ENCODE results near the gene POLR2B.
"Not testable (repeated sequence)": the region's sequence is repeated elsewhere in the genome, so short reads cannot be mapped to it uniquely, and the experiment has no call there.

The POLR2B gene

DNA sequence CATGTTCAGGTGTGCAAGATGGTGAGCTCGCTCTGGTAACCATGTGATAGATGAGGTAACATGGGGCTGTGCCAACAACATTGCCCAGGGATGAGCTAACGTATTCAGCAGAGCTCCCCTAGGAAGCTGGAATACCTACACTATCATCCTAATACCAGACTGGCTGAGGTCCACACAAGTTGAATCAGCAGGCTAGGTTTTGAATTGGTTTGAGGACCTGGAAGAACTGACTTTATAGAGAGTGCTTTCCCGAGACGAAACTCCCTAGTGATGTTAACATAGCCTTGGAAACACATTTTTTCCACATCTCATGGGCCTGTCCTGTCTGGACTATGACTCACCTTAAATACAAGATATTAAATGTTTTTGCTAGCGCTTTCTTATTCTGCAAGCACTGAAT, 74.8 kb downstream of the POLR2B start:
- no peak for DNase-seq (ENCODE audit: low read depth in 2 of 2)

DNA sequence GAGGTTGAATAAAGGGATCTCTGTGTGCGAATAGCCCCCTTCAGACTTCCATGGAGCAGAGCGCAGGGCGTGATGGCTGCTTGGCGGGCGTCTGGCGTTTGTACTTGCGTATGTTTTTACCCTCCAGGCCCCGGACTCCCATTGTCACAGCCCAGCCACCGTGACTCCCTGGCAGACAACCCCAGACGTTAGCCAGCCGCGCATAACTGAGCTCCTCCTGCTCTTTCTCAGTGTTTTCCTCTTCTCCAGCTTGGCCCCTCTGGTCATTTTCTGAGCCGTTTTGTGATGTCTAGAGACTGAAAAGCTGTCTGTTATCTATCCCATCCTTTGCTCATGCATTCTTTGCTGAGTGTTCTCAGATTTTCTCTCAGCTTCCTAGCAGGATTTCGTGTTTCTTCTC, 77.2 kb downstream of the POLR2B start:
- no peak for DNase-seq (ENCODE audit: low read depth in 2 of 2)

GRCh38 chr4:57059890-57060716, 81.4 kb downstream of the POLR2B start:
- DNase-seq (ENCODE audit: low read depth in 2 of 2): no peak

GRCh38 chr4:57060717-57061067, 82.0 kb downstream of the POLR2B start:
- DNase-seq (ENCODE audit: low read depth in 2 of 2): not testable (repeated sequence)

DNA sequence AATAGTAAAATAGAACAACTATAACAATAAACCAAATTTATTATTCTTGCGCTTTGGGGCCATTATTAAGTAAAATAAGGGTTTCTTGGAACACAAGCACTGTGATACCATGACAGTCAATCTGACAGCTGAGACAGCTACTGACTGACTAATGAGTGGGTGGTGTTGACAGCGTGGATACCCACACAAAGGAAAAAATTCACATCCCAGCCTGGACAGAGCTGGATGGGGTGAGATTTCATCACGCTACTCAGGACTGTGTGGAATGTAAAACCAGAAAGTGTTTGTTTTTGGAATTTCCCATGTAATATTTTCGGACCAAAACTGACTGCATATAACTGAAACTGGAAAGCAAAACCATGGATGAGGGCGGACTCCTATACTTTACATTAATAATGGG, 82.7 kb downstream of the POLR2B start:
- no peak for DNase-seq (ENCODE audit: low read depth in 2 of 2)

GRCh38 chr4:57063518-57063917, 84.8 kb downstream of the POLR2B start:
- no peak for DNase-seq (ENCODE audit: low read depth in 2 of 2)

DNA sequence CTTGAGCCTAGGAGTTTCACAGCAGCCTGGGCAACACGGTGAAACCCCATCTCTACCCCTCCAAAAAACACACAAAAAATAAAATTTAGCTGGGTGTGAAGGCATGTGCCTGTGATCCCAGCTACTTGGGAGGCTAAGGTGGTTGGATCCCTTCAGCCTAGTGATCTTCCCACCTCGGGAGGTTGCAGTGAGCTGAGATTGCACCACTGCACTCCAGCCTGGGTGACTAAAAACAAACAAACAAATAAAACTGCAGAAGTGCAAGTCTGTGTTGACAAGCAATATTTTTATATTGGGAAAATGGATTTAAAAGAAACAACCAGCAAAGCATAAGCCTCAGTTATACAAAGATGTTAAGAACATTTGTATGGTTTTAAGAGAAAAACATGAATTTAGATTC, 85.4 kb downstream of the POLR2B start:
- no peak for DNase-seq (ENCODE audit: low read depth in 2 of 2)

DNA sequence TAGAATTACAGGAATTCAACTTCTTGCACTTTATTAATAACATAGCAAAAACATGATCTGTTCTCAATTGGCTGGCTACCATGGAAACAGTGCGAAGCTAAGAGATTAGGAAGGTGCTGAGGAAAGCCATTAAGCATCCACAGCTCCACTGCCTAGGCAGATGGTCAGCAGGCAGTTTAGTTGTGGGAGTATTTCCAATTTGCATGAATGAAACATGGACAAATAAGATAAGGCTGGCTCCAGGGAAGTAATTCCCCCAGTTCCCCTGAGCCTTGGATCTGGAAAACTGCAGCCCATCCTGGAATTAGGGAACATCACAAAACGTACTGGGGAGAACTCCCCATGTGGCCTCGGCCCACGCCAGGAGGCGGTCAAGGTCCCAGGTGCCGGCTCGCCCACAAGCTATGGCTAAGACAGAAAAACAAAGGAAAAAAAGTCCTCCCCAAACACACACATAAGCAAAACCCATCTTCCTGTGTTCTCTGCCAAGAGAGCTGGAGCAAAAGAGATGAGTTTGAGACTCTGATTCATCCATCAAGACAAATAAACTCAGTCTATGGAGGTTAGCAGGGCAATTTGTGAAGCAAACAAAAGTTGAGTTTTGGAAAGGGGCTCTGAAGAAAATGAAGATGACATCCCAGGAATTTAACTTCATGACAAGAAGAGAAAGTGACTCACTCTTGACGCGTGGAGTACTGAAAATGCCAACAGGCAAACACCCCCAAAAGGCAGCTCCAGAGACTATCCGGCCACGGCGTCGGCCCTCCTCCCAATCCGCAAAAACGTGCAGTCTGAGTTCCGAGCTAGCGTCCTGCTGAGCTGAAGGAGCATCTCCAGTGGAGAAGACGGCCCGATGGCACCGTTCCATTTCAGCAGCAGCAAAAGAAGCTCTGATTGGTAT, 86.4 kb downstream of the POLR2B start:
- no peak for DNase-seq (ENCODE audit: low read depth in 2 of 2)

DNA sequence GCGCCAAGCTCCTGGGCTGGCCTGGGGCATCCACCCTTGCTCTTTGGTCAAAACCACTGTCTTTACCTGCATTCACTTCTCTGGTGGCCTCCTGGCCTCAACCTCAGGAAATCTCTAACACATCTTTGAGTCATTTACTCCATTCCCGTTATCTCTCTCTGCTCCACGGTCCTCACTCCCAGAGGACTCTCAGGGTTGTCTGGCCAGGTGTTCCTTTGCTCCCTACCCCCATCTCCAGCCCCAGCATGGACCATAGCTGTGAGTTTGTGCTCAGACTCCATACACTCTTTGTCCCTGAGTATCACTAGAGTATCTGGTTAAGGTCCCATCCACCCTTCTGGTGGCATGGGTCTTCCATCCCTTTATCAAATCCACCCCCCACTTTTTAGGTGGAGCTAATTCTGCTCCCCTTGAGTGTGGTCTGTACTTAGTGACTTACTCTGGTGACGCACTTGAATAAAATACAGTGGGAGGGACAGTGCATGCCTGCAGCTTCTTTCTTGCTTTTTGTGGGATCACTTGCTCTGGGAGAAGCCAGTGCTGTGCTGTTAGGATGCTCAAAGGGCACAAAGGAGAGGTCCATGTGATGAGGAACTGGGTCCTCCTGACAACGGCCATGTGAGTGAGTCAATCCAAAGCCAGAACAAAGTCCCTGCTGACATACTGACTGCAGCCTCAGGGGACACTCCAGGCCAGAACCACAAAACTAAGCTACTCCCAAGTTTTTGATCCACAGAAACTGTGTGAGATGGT, 87.2 kb downstream of the POLR2B start:
- DNase-seq (ENCODE audit: low read depth in 2 of 2): no peak

GRCh38 chr4:57068237-57068981, 89.7 kb downstream of the POLR2B start:
- DNase-seq (ENCODE audit: low read depth in 2 of 2): no peak

GRCh38 chr4:57070461-57070860, 91.8 kb downstream of the POLR2B start:
- DNase-seq (ENCODE audit: low read depth in 2 of 2): no peak

- no peak for DNase-seq (ENCODE audit: low read depth in 2 of 2)
These were observed 92.6 kb downstream of the POLR2B start for GRCh38 chr4:57071326-57071725.

DNA sequence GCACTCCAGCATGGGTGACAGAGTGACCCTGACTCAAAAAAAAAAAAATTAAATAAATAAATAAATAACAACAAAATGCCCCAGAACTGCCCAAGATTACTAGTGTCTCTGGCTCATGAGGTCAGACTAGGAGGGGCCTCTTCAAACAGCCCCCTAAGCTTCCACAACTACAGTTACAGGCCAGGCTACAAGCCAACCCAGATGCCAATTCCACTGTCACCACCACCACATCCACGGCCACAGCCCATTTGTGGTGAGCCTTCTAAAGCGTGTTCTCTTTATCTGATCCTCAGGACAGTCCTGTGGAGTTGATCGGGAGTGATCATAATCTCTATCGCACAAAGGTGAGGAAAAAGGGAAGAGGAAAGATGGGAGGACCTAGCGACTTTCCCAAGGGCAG, 94.9 kb downstream of the POLR2B start:
- DNase-seq (ENCODE audit: low read depth in 2 of 2): no peak

DNA sequence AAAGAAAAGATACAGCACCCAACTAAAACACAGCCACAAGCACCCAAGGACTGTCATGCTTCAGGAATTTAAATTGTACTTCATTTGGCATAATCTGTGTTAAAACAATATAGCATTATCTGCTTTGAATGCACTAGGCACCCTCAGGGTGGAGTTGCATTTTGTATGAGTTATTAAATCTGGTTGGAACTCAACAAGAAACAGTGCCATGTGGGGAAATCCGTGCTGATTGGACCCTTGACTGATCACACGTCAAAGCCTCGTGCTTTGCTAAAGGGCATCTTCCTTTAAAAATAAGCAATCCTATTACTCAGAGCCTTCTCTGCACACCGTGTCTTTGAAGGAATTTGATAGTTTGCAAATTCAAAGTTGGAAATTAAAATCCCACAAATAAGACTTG, 96.0 kb downstream of the POLR2B start:
- no peak for DNase-seq (ENCODE audit: low read depth in 2 of 2)

DNA sequence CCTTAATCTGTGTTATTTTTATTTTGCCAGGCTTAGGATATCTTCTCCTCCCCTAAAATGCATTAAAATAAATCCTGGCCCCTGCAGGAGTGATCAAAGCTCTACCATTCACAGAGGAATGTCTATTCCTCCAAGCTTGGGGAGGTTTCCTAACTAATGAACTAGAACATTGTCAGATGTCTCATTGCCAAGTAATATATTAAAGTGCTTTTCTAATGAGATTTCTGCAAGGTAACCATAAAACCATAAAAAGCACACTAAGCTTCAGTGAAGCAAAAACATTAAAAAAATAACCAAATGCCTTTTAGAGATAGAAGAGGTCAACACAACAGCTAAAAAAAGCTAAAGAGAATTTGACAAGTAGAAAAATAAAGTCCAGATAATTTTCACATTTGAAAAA, 96.7 kb downstream of the POLR2B start:
- DNase-seq (ENCODE audit: low read depth in 2 of 2): no peak

GRCh38 chr4:57076646-57077045, 98.0 kb downstream of the POLR2B start:
- no peak for DNase-seq (ENCODE audit: low read depth in 2 of 2)

GRCh38 chr4:57077550-57078343, 99.1 kb downstream of the POLR2B start:
- DNase-seq (ENCODE audit: low read depth in 2 of 2): no peak

DNA sequence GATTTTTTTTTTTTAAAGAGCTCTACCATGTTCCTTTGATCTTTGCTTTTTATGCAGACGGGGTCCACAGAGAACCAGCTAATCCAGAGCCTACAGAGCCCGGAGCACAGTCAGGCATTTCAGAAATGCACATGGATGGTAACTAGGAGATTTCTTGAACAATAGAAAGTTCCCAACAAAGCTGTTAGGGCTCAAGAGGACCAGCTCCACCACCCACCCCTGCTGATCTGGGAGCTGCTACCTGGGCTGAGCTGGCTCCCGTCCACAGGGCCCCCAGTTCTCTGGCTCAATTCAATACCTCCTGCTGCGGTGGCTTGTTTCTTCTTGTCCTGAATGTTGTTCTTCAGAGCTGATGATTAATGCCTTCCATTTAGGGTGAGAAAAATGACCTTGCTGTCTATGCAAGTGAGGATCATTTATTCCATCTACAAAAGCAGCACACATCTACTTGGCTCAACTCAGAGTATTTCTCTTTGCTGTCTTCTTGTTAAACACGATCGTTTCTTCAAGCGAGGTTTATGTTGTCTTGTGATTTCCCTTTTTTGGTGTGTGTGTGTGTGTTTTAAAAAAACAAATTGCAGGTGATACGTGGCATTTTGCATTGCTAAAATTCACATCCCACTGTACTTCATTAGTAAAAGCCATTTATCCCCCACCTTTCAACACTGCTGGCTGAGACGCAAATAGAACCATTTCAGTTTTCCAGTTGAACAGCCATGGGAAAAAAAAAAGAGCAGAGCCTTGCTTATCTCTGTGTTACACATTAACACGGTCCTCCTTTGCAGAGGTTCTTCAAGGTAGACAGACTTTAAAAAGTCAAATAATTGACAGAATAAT, 100.2 kb downstream of the POLR2B start:
- no peak for DNase-seq (ENCODE audit: low read depth in 2 of 2)
